Left ventricle myocardium inferior (tissue), 1 donor: Measurements from ENCODE around the gene MEGF9. TPM values are rescaled to one million over a fixed set of nuclear protein-coding genes. Genes with fewer than 3 reads are reported as not detected.
A peak's percentile ranks its signal among the peaks of the same experiment; 100 is the strongest.

Source experiments
- DNase-seq: peaks from one replicate; pipeline ENCODE4 v3.0.0-alpha.2; 2020
- H3K27ac ChIP-seq: fragments of 200-600 bp; replicated peaks from 2 replicates; pipeline ENCODE4 v1.8.0; 2021
- H3K27me3 ChIP-seq: fragments of 200-600 bp; 2 replicates; pipeline ENCODE4 v1.8.0; 2021; ENCODE audit warnings: low read depth
- H3K36me3 ChIP-seq: fragments of 200-600 bp; 2 replicates; pipeline ENCODE4 v1.8.0; 2021
- H3K4me1 ChIP-seq: fragments of 200-600 bp; 2 replicates; pipeline ENCODE4 v1.8.0; 2021
- H3K4me3 ChIP-seq: fragments of 200-600 bp; 2 replicates; pipeline ENCODE4 v1.8.0; 2021; ENCODE audit warnings: mild to moderate bottlenecking, moderate library complexity
- H3K9me3 ChIP-seq: fragments of 200-600 bp; replicated peaks from 2 replicates; pipeline ENCODE4 v1.8.0; 2021
- intact Hi-C: fragments of 100-400 bp; cut with micrococcal nuclease; formaldehyde crosslinking; loops from one replicate; pipeline ENCODE4 v1.11.0; 2022
- long read RNA-seq: library from polyadenylated mRNA; unstranded; transcript quantifications from one replicate; pipeline ENCODE4 v2.0.0, GENCODE V29; 2021
- total RNA-seq: library from RNA; stranded (reverse); fragmentation: NEBNext Ultra II Directional; extraction: Animal tissue kit (Norgen Biotek cat#: 25700); gene quantifications from one replicate; pipeline ENCODE4 v1.2.1, GENCODE V29; 2021
- TF ChIP-seq, protein P1 (sequence below): fragments of 200-600 bp; IDR thresholded peaks from 2 replicates; pipeline ENCODE4 v1.8.0; 2021; ENCODE audit warnings: antibody characterized with exemption, mild to moderate bottlenecking, borderline replicate concordance
- donor health status: DM: no; HTN: yes; CAD: no; lungs with severe emphysema.

MEGF9 gene
- 5.1 TPM for total RNA-seq
- long read RNA-seq, partial matches to known transcripts = 3 of 3 reads
- long read RNA-seq, other reads (novel, unspliced or antisense) = 0 of 3 reads

- Histone ChIP-seq H3K4me1 (peaks cover 56% of the 10 kb centered on the region), H3K27ac (peak within 1 kb of the TSS; percentile 84), H3K36me3 (no peaks in the 10 kb centered on the region), H3K9me3 (no peaks in the 10 kb centered on the region), H3K27me3 (no peaks in the 10 kb centered on the region), H3K4me3 (peak within 1 kb of the TSS; percentile 86)
- intact Hi-C loops = no loop called here
- TF ChIP-seq, protein P1, sequence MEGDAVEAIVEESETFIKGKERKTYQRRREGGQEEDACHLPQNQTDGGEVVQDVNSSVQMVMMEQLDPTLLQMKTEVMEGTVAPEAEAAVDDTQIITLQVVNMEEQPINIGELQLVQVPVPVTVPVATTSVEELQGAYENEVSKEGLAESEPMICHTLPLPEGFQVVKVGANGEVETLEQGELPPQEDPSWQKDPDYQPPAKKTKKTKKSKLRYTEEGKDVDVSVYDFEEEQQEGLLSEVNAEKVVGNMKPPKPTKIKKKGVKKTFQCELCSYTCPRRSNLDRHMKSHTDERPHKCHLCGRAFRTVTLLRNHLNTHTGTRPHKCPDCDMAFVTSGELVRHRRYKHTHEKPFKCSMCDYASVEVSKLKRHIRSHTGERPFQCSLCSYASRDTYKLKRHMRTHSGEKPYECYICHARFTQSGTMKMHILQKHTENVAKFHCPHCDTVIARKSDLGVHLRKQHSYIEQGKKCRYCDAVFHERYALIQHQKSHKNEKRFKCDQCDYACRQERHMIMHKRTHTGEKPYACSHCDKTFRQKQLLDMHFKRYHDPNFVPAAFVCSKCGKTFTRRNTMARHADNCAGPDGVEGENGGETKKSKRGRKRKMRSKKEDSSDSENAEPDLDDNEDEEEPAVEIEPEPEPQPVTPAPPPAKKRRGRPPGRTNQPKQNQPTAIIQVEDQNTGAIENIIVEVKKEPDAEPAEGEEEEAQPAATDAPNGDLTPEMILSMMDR = no peak
- peak; percentile 99 for DNase-seq
Observed at GRCh38 chr9:120714088-120714845, at the start of gene MEGF9. Gene MEGF9 (minus strand): TSS chr9:120714470. CDS start chr9:120714358, 112 bp downstream.

- no peaks in the 10 kb centered on the region for H3K27me3 ChIP-seq
- H3K27ac ChIP-seq = no peak overlapping the region
- intact Hi-C loops = no loop called here
- no peak overlapping the region for H3K4me3 ChIP-seq
- no peaks in the 10 kb centered on the region for H3K9me3 ChIP-seq
- peaks cover 2% of the 10 kb centered on the region for H3K4me1 ChIP-seq
- no peak for DNase-seq
- peaks cover 56% of the 10 kb centered on the region for H3K36me3 ChIP-seq
- TF ChIP-seq, protein P1 = no peak
Observed at GRCh38 chr9:120761006-120761405, 46.7 kb upstream of the MEGF9 start.

DNA sequence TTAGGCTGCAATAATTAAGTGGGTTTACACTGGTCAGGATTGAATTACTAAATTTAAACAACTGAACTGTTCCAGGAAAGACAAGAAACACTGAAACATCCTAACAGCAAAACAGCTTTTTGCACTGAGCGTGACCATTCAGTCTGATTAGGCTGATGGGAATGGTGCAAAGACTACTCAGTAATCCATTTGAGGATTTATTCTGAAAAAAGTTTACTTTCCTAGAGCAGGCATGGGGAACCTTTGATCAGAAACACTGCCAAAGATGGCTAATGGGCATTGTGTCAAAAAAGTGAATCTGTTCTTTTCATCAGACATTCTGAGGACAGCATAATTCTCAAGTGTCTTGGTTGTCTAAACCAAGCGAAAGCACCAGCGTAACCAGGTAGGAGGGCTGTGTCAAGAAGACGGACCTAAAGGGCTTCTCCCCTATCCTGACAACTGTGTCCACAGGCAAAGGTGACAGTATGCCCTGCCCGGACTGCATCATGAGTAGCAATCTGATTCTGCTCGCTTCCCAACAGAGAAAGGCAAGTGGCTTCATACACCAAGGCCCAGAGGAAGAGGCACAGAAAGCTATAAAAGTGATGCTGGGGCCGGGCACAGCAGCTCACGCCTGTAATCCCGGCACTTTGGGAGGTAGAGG is 45.6 kb upstream of the MEGF9 start:
- Histone ChIP-seq H3K4me3 (no peak overlapping the region), H3K9me3 (no peaks in the 10 kb centered on the region), H3K4me1 (no peaks in the 10 kb centered on the region), H3K36me3 (peaks cover 52% of the 10 kb centered on the region), H3K27me3 (no peaks in the 10 kb centered on the region), H3K27ac (no peak overlapping the region)
- TF ChIP-seq, protein P1 = no peak
- no peak for DNase-seq
- intact Hi-C loops = loop anchor here (5.0 to 10.0 kb wide), 2 partner anchors 175 to 302 kb away; no protein-coding TSS in a partner anchor

DNA sequence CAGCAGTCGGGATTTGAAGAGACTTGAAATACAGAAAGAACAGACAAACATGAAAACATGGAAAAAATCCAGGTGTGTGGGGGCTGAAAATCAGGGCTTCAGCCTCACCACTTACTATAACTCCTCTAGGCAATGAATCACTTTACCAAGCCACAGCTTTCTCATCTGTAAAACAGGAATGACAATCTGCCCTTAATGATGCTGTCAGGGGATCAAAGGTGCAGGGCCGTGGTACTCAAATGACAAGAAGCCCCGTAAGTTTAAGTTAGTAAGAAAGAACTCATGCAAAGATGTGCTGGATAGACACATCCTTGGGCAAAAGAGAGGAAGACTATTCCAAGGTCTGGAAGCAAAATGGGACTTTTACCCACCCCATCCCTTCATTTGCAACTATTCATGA is 44.3 kb upstream of the MEGF9 start:
- H3K27ac ChIP-seq = no peak overlapping the region
- intact Hi-C loops = loop anchor here (5.0 to 10.0 kb wide), 2 partner anchors 176 to 304 kb away; no protein-coding TSS in a partner anchor
- no peaks in the 10 kb centered on the region for H3K4me1 ChIP-seq
- peaks cover 38% of the 10 kb centered on the region for H3K36me3 ChIP-seq
- no peak for DNase-seq
- no peaks in the 10 kb centered on the region for H3K9me3 ChIP-seq
- no peaks in the 10 kb centered on the region for H3K27me3 ChIP-seq
- H3K4me3 ChIP-seq = no peak overlapping the region
- TF ChIP-seq, protein P1 = no peak

DNA sequence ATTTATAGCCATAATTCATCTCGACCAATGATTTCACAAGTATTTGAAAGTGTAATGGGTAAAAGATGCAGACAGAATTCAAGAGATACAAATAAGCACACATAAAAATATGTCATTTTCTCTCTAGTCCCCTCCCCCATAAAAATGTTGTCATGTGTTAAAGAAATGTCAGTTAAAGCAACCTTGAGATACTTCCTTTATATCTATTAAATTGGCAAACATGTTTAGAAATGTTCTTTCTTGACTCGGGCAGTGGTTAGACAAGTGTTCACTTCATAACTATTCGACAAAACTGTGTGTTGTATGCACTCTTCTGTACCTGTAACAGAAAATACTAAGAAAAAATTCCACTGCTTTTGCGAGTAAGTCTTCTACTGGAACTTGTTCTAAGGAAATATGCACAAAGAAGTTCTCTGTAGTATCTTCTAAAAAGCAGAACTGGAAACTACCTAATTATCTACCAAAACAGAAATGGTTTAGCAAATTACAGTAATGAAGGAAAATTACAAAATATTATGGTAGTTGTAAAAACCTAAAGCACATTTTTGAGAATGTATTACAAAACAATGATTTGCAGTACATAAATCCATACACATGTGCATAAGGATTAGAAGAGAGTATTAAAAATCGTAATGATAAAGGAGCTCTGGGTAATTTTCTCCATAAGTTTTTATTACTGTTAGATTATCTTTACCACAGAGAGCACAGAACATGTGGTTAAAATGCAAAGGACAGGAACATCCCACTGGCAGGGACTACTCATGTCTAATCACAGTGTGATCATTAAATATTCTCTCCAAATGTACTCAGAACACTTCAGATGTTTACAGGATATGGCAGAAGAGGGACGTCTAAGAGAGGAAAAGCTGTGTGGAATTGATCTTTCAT is 43.0 kb upstream of the MEGF9 start:
- no peak for DNase-seq
- Histone ChIP-seq H3K27ac (no peak overlapping the region), H3K9me3 (no peaks in the 10 kb centered on the region), H3K4me1 (no peaks in the 10 kb centered on the region), H3K36me3 (peaks cover 26% of the 10 kb centered on the region), H3K4me3 (no peak overlapping the region), H3K27me3 (no peaks in the 10 kb centered on the region)
- intact Hi-C loops = loop anchor here (5.0 to 10.0 kb wide), 2 partner anchors 178 to 305 kb away; no protein-coding TSS in a partner anchor
- TF ChIP-seq, protein P1 = no peak
